NB4 (cell line): ENCODE results near the gene STXBP3.

ENCODE experiments used
- DNase-seq: peaks from one replicate; pipeline ENCODE4 v3.0.0; 2010; ENCODE audit warnings: low read depth
- H3K4me3 ChIP-seq: one replicate; pipeline ENCODE4 v1.5.1; 2011; ENCODE audit warnings: mild to moderate bottlenecking, low read depth, low read length, moderate library complexity
- CTCF ChIP-seq: IDR thresholded peaks from one replicate; pipeline ENCODE4 v1.5.1; 2012; ENCODE audit warnings: low read depth, low read length
- MAX ChIP-seq: IDR thresholded peaks from 2 replicates; pipeline ENCODE4 v1.6.1; 2011; ENCODE audit warnings: low read depth, low read length
- MYC ChIP-seq: IDR thresholded peaks from 2 replicates; pipeline ENCODE4 v1.6.1; 2011; ENCODE audit warnings: low read depth, low read length
- POLR2A ChIP-seq: IDR thresholded peaks from 2 replicates; pipeline ENCODE4 v1.6.1; 2011; ENCODE audit warnings: mild to moderate bottlenecking; ENCODE audit not compliant: insufficient read length; ENCODE audit errors: extremely low read depth

Gene STXBP3

GRCh38 chr1:108716437-108717230 is 29.8 kb upstream of the STXBP3 start:
- H3K4me3 ChIP-seq: no peak overlapping the region
- DNase-seq: no peak
- TF ChIP-seq MYC (no peak), CTCF (no peak), POLR2A (no peak), MAX (no peak)

- no peak overlapping the region for H3K4me3 ChIP-seq
- TF ChIP-seq POLR2A (no peak), MYC (no peak), CTCF (no peak), MAX (no peak)
- no peak for DNase-seq
Measured at GRCh38 chr1:108717774-108718316, 28.6 kb upstream of the STXBP3 start.

- no peak for DNase-seq
- TF ChIP-seq MYC (no peak), MAX (no peak), POLR2A (no peak), CTCF (no peak)
- H3K4me3 ChIP-seq: no peak overlapping the region
Measured at GRCh38 chr1:108718927-108719655, 27.4 kb upstream of the STXBP3 start.

- DNase-seq: peak; percentile 65
Measured at GRCh38 chr1:108719656-108720435, 26.6 kb upstream of the STXBP3 start.

More at GRCh38 chr1:108719656-108720435, 26.6 kb upstream of the STXBP3 start:
- TF ChIP-seq MYC (no peak), MAX (no peak), POLR2A (no peak), CTCF (no peak)
- H3K4me3 ChIP-seq: no peak overlapping the region
